NCI-H446 (cell line): ENCODE measurements around the gene SIGLEC6.

ENCODE experiments used
- DNase-seq, 2 experiments: peaks; one replicate each; lab custom pipeline; 2025; lab: John Stamatoyannopoulos, UW

The SIGLEC6 gene

GRCh38 chr19:51476164-51476563 lies 55.3 kb downstream of the SIGLEC6 start:
- no peak for DNase-seq

- peak; percentile 39 to 73 for DNase-seq
Observed at GRCh38 chr19:51473009-51473707, 58.3 kb downstream of the SIGLEC6 start.

GRCh38 chr19:51472607-51473006 lies 58.9 kb downstream of the SIGLEC6 start:
- DNase-seq, result no peak

- DNase-seq, result no peak
Observed at GRCh38 chr19:51471527-51471926, 59.9 kb downstream of the SIGLEC6 start.

- no peak for DNase-seq
Observed at GRCh38 chr19:51470966-51471365, 60.5 kb downstream of the SIGLEC6 start.

GRCh38 chr19:51469629-51470028 lies 61.8 kb downstream of the SIGLEC6 start:
- DNase-seq, result no peak

DNA sequence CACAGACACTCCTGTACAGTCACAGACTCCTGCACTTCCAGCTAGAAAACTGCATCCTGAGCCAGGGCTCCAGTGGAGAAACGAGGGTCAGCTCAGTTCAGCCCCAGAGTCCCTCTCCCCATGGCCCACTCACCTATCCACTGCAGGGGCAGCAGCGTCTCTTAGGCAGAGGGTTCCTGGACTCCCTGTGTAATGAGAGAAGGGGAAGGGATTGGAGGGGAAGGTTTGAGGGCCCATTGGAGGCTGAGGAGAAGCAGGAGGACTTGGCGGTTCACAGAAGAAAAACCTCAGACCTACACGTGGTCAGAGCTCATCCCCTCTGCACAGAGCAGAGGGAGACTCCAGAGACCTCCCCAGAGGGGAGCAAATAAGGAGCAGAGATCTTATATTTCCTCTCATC lies 62.3 kb downstream of the SIGLEC6 start:
- DNase-seq, result no peak

DNA sequence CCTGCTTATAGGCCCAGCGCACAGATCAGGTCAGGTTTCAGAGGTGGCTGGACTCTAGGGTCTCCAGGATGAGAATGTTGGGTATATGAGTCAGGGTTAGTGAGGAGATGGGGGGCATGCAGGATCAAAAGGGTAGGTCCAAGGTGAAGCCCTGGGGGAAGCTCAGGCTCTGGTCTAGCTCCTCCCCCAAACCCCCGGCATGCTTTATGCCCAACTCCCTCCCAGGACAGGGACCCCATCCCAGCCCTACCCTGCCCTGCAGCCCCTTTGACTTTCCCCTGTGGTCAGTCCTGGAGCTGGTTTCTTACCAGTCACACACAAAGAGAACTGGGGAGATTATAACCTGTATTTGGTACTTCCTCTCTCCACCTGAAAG lies 62.9 kb downstream of the SIGLEC6 start:
- DNase-seq, result no peak

GRCh38 chr19:51467864-51468544 lies 63.5 kb downstream of the SIGLEC6 start:
- DNase-seq, result no peak
